Measurements from ENCODE around the gene MBOAT1. TPM values are rescaled to one million over a fixed set of nuclear protein-coding genes. Genes with fewer than 3 reads are reported as not detected.
"Not testable (repeated sequence)": the region's sequence is repeated elsewhere in the genome, so short reads cannot be mapped to it uniquely, and the experiment has no call there.

The MBOAT1 gene, protein sequence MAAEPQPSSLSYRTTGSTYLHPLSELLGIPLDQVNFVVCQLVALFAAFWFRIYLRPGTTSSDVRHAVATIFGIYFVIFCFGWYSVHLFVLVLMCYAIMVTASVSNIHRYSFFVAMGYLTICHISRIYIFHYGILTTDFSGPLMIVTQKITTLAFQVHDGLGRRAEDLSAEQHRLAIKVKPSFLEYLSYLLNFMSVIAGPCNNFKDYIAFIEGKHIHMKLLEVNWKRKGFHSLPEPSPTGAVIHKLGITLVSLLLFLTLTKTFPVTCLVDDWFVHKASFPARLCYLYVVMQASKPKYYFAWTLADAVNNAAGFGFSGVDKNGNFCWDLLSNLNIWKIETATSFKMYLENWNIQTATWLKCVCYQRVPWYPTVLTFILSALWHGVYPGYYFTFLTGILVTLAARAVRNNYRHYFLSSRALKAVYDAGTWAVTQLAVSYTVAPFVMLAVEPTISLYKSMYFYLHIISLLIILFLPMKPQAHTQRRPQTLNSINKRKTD
- total RNA-seq, result 53.3 TPM

- peak; percentile 39 to 91 (median 84) for DNase-seq (ENCODE audit: low read depth in 2 of 3, low spot score in 2 of 3)
These were observed at the start of gene MBOAT1 for GRCh38 chr6:20212392-20213111. MBOAT1 (minus strand) TSS chr6:20212469; CDS start chr6:20212234, 235 bp downstream.

DNA sequence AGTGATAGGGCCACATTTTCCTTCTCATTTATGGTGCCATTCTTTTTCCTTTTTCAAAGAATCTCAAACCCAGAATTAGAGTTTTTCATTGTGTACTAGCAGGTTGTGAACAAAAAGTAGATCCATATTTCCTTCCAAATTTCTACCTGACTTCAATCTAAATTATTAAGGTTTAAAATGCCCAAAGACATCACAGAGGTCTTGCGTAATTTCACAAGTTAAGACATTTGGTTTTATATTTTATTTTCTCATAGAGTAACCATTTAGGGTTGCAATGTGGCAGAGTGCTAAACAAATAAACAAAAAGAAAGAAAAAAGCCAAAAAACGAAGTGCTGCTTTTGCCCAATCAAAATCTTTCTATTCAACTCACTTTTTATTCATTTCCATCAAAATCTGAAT lies 49.4 kb upstream of the MBOAT1 start:
- DNase-seq (ENCODE audit: low read depth in 2 of 3, low spot score in 2 of 3), result no peak

DNA sequence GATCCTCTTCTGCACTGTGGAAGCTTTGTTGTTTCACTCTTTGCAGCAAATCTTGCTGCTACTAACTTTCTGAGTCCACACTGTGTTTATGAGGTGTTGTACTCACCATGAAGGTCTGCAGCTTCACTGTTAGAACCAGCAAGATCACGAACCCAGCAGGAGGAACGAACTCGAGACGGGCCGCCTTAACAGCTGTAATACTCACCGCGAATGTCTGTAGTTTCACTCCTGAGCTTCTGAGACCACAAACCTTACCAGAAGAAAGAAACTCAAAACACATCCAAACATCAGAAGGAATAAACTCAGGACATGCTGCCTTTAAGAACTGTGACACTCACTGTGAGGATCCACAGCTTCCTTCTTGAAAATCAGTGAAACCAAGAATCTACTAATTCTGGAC lies 48.1 kb upstream of the MBOAT1 start:
- no peak for DNase-seq (ENCODE audit: low read depth in 2 of 3, low spot score in 2 of 3)

DNA sequence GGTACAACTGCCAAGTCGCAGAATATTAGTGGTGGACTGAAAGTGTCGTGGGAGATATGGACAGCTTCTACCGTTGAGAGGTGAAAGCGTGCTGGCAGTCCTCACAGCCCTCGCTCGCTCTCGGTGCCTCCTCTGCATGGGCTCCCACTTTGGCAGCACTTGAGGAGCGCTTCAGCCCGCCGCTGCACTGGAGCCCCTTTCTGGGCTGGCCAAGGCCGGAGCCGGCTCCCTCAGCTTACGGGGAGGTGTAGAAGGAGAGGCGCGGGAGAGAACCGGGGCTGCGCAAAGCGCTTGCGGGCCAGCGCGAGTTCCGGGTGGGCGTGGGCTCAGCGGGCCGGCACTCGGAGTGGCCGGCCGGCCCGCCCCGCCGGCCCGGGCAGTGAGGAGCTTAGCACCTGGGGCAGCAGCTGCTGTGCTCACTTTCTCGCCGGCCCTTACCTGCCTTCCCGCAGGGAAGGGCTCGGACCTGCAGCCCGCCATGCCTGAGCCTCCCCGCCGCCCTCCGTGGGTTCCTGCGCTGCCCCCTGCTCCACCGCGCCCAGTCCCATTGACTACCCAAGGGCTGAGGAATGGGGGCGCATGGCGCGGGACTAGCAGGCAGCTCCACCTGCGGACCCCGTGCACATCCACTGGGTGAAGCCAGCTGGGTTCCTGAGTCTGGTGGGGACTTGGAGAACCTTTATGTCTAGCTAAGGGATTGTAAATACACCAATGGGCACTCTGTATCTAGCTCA lies 47.2 kb upstream of the MBOAT1 start:
- no peak for DNase-seq (ENCODE audit: low read depth in 2 of 3, low spot score in 2 of 3)

DNA sequence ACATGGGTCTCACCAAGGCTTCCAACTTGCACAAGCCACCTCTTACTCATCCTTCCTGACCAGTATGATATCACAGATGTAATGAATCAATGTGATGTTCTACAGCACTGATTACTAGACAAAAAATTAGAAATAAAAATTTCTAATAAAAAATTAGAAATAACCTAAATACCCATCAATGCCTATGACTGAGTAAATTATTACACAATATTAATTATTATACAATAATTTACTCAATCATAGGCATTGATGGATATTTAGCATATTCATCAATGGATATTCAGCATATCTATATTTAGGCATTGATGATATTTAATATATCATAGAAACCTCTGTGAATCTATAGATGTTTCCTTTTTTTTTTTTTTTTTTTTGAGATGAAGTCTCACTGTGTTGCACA lies 43.2 kb upstream of the MBOAT1 start:
- DNase-seq (ENCODE audit: low read depth in 2 of 3, low spot score in 2 of 3), result no peak

GRCh38 chr6:20254295-20254694 lies 42.0 kb upstream of the MBOAT1 start:
- DNase-seq (ENCODE audit: low read depth in 2 of 3, low spot score in 2 of 3), result no peak

DNA sequence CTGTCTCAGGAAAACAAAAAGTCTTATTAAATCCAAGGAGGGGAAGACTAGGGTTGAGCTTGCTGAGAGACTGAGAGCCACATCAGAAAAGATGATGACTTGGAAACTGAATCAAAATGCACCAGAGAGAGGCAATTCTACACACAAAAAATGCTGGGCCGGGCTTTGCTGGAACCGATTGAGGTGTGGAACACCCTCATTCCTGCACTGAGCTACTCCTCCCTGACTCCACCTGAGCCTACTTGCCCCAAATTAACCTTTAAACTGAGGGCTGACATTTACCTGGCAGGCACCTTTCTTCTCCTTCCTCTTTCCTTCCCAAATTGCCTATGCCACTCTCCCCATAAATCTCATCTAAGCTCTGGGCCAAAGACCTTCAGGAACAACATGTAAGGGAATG lies 40.8 kb upstream of the MBOAT1 start:
- DNase-seq (ENCODE audit: low read depth in 2 of 3, low spot score in 2 of 3), result no peak

DNA sequence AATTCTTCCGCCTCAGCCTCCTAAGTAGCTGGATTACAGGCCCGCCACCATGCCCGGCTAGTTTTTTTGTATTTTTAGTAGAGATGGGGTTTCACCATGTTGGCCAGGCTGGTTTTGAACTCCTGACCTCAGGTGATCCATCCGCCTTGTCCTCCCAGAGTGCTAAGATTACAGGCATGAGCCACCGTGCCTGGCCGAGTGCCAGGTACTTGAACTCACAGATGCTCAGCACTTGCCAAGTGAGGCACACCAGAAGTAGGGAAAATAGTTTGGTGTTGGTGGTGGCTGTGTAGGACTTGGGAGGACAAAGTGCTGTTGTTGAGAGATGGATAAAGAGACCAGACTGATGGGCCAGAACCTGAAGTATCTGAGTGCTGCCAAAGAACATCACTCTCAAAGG lies 40.0 kb upstream of the MBOAT1 start:
- DNase-seq (ENCODE audit: low read depth in 2 of 3, low spot score in 2 of 3), result no peak

GRCh38 chr6:20251525-20251924 lies 39.3 kb upstream of the MBOAT1 start:
- no peak for DNase-seq (ENCODE audit: low read depth in 2 of 3, low spot score in 2 of 3)

GRCh38 chr6:20246125-20246524 lies 33.9 kb upstream of the MBOAT1 start:
- DNase-seq (ENCODE audit: low read depth in 2 of 3, low spot score in 2 of 3), result no peak

DNA sequence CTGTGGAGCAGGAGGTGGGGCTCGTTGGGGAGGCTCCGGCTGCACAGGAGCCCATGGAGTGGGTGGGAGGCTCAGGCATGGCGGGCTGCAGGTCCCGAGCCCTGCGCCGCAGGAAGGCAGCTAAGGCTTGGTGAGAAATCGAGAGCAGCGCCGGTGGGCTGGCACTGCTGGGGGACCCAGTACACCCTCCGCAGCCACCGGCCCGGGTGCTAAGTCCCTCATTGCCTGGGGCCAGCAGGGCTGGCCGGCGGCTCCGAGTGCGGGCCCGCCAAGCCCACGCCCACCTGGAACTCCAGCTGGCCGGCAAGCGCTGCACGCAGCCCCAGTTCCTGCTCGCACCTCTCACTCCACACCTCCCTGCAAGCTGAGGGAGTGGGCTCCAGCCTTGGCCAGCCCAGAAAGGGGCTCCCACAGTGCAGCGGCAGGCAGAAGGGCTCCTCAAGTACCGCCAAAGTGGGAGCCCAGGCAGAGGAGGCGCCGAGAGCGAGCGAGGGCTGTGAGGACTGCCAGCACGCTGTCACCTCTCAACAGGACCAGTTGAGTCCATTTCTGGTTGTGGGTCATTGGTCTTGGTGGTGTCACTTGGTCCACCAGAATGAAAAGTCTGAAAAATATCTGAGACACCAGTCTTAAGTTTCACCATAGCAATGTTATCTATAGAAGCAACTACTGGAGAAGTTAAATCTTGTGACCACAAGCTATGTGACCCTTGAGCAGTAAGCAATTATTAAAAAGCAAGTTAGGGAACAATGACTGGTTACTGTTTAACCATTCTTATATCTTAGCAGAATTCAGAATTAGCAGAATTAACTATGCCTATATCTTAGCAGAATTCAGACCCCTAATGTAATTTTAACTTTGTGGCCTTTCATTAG lies 32.8 kb upstream of the MBOAT1 start:
- not testable (repeated sequence) for DNase-seq (ENCODE audit: low read depth in 2 of 3, low spot score in 2 of 3)

- DNase-seq (ENCODE audit: low read depth in 2 of 3, low spot score in 2 of 3), result no peak
These were observed 31.0 kb upstream of the MBOAT1 start for GRCh38 chr6:20243288-20243687.

GRCh38 chr6:20242397-20242796 lies 30.1 kb upstream of the MBOAT1 start:
- DNase-seq (ENCODE audit: low read depth in 2 of 3, low spot score in 2 of 3), result no peak

- no peak for DNase-seq (ENCODE audit: low read depth in 2 of 3, low spot score in 2 of 3)
These were observed 28.8 kb upstream of the MBOAT1 start for GRCh38 chr6:20241102-20241501.

GRCh38 chr6:20238688-20239587 lies 26.7 kb upstream of the MBOAT1 start:
- no peak for DNase-seq (ENCODE audit: low read depth in 2 of 3, low spot score in 2 of 3)

GRCh38 chr6:20237677-20238460 lies 25.6 kb upstream of the MBOAT1 start:
- DNase-seq (ENCODE audit: low read depth in 2 of 3, low spot score in 2 of 3), result no peak

DNA sequence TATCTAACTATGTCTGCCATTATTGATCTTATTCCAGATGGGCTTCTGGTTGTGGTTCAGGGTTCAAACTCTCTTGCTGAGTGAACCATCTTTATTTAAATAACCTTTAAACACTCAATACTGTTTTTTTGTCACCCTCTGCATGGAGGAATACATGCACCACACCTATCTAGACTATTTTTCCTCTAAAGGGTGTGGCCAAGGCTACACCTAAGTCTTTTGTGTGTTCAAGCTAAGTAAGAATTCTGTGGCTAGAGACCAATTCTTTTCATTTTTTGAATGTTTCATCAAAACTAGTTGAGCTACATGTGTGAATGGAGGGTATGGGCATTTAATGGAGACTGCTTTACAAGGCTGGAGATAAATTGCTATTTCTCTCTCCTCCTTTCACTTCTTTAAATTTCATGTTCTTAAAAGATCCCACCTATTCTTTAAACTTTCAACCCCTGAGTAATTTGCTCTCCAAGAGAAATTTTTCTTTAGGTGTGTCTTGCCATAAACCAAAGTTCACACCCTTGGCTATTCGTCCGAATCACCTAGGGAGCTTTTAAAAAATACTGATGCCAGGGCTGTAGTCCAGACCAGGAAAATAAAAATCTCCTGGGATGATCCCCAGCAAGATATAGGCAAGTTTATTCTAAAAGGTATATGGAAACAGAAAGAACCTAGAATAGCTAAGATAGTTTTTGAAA lies 24.8 kb upstream of the MBOAT1 start:
- DNase-seq (ENCODE audit: low read depth in 2 of 3, low spot score in 2 of 3), result no peak

DNA sequence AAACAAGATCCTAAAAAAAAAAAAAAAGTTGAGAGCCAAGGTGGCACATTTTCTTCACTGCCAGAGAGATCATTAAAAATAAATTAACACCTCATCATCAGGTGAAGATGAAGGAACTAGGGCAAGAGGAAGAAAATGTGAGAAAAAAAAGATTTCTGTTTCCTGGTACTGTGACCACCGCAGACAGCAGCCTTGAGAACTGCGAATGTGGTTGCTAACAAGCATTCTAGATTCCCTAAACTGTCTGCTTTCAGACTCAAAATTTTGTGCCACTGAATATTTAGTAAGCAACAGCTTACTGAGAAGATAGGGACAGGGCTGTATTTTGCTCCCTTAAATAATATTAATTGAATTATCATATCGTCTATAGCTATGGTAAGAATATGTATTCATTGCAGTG lies 24.1 kb upstream of the MBOAT1 start:
- peak in 1 of 3 donors; percentile 6 for DNase-seq (ENCODE audit: low read depth in 2 of 3, low spot score in 2 of 3)

Data from hematopoietic multipotent progenitor cell (in vitro differentiated cells).